GM03348 (cell line): ENCODE measurements around the gene DYTN.

ENCODE experiments used
- DNase-seq: peaks from one replicate; pipeline ENCODE4 v3.0.0; 2012; ENCODE audit warnings: low spot score

The DYTN gene

GRCh38 chr2:206698811-206699210 lies 19.4 kb downstream of the DYTN start:
- DNase-seq: no peak

DNA sequence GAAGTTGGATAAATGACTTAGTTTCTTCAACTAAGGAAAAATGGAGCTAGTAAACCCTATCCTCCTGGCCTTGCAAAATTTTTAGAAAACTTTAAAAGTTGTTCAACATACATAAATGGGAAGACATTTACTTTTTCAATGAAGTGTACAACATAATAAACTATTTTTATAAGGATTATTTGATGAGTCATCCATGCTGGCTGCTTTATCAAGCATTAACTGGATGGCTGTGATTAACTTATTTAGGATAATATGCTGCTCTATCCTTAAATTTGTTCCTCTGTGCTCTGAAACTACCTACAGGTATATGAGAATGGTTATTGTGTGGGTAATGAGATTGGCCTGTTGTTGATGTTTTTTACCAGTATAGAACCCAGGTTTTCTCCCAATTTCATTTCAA lies 21.3 kb downstream of the DYTN start:
- DNase-seq: no peak

DNA sequence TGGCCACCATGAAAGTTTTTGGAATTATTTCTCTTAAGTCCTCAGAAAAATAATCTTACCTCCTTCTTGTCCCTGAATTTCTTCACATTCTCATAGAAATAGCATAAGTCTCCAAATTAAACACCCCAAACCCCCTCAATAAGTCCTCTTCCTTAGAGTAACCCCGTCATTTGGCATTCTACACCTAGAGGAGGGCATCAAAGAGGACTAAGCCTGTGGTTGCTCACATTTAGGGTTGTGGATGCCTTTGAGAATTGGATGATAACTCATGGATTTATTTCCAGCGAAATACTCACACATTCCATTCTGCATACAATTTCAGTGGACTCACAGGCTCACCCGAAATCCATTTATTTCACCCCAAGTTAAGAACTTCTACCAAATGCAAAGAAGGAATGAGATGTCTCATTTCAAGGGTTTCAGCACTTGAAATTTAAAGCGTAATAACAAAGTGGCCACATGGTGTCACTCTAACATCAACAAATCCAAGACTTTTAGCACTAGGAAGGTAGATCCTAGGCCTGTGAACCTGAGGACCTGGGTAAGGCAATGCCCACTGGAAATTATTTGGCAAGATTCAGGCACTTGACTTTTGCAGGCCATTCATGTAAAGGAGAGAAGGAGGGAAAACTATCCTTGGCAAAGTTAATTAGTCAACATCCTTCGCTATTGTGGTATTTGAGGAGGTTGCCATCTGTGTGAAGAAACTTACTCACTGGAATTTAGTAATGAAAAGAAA lies 24.6 kb downstream of the DYTN start:
- peak; percentile 69 for DNase-seq

GRCh38 chr2:206692971-206693370 lies 25.2 kb downstream of the DYTN start:
- DNase-seq: no peak

DNA sequence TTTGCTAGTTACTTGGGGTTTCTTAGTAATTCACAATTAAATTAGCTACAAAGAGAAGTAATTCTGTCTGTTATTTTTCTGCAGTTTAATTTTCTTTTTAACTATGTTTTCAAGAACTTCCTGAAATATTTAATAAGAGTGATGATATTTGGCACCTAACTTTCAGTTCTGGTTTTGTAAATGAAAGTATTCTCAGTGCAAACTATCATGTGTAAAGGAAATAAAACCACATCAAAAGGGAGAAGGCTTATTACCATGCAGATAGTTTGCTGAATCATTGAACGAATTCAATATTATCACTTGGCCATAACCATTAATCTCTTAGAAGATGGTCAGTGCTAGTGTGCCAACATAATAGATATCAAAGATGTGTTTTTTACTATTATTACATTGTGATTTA lies 29.2 kb downstream of the DYTN start:
- DNase-seq: no peak

DNA sequence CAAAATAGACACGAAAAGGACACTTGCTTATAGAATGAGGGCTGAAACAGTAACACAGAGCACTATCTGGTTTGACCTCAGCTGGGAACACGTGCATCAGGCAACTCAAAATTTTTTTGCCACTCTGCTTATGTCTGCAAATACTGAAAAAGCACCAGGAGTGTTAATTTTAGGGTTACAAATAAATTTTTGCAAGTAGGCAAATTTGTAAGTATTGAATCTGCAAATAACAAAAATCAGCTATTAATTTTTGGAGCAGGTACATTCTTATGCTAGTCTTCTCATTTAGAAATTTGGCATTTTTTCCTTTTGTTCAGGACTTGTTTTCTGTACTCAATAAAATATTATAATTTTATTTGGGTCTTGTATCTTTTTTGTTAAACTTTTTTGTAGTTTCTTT lies 29.7 kb downstream of the DYTN start:
- no peak for DNase-seq

- no peak for DNase-seq
Measured at GRCh38 chr2:206683546-206683945, 34.6 kb downstream of the DYTN start.

- DNase-seq: no peak
Measured at GRCh38 chr2:206670531-206671319, 47.5 kb downstream of the DYTN start.

DNA sequence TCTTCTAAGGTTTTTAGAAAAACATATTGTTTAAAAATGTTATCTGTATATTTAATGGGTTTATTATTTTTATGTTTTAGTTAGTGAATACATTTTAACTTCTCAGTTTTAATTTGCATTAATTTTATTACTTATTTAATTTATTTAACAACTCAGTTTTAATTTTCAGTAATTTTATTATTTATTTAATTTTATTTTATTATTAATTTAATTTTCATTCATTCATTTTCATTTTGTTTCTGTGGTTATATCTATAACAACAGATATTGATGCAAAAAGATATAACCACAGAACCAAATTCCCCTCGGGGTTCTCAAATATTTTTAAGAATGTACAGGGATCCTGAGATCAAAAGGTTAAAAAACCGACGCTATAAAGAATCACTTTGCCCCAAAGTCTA lies 52.9 kb downstream of the DYTN start:
- DNase-seq: no peak

DNA sequence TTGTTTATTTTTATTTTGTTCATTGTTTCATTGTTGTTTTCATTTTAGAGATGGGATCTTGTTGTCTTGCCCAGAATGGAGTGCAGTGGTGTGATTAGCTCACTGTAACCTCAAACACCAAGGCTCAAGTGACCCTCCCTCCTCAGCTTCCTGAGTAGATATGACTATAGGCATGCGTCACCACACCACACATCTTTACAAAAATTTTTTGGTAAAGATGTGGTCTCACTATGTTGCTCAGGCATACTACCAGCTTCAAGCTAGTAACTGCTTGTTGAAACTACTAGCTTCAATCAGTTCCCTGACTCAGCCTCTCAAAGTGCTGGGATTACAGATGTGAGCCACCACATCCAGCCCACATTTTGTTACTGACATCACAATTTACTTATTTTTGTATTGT lies 61.1 kb downstream of the DYTN start:
- no peak for DNase-seq

GRCh38 chr2:206647985-206648384 lies 70.2 kb downstream of the DYTN start:
- no peak for DNase-seq

GRCh38 chr2:206642075-206643025 lies 75.8 kb downstream of the DYTN start, which contains the start of gene FAM237A:
Gene FAM237A (plus strand): TSS chr2:206642487. CDS start chr2:206644237, 1,750 bp downstream.
- peak; percentile 76 for DNase-seq

DNA sequence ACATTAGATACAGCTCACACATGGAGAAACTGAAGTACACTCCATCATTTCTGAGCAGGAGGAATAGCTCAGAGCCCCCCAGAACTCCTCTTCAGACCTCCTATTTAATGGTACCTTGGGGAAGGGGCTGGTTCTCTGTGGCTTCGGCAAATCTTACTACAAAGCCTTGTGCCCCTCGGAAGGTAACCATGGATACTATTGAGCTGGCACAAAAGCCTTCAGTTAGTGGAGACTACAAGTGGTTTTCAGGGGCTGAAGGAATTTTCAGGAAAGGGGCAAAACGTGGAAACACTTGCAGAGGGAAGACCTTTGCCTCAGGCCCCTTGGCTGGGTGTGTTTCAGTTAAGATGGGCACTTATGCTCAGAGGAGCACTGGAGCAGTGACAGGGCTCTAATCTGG lies 77.0 kb downstream of the DYTN start:
- DNase-seq: no peak

DNA sequence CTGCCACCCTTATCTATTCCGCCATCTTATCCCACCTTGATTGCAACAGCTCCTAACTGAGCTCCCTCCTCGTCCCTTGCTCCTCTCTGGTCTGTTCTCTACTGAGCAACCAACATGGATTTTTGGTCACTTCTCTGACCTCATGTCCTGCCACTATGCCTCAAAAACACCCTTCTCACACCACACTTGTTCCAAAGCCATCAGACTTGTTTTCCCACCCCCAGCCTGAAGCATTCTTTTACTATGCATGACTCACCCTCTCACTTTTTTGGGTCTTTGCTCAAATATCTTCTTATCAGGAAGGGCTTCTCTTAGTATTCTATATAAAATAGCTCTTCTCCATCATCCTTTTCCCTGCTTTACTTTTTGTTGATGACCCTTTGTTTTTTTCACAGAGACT lies 78.6 kb downstream of the DYTN start:
- DNase-seq: no peak

GRCh38 chr2:206635015-206635414 lies 83.2 kb downstream of the DYTN start:
- DNase-seq: no peak

DNA sequence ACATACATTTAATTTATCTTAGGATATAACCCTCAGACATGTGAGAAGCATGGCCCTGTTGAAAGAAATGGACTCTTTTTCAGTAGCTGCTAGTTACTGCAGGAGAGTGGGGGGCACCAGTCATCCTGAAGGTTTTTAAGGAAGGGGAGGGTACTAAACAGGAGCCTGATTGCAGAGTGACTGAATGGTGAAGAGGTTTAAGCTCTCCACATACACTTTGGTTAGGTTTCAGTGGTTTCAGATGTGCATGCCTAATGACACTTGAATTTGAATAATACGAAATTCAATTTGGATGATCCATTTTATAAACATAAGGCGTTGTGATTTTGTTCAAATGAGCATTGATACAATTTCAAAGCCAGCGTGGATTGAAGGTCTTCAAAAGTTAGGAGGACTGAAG lies 86.9 kb downstream of the DYTN start:
- DNase-seq: no peak

DNA sequence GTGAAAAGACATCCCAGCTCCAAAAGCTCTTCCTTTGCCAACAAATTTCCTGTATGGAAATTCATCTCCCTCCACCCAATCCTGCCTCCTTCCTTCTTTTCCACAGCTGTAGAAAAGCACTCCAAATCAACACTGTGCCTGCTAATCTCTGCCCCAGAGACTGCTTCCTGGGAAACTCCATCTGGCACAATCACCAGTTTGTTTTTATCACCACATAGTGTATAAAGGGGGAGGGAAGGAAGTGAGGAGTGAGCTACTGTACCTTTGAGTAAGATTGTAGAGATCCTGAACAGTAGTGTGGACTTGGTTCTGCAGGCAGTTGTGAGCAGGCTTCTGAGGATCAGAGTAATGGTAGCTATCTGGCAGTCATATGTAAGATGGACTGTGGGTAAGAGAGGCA lies 90.6 kb downstream of the DYTN start:
- DNase-seq: no peak

DNA sequence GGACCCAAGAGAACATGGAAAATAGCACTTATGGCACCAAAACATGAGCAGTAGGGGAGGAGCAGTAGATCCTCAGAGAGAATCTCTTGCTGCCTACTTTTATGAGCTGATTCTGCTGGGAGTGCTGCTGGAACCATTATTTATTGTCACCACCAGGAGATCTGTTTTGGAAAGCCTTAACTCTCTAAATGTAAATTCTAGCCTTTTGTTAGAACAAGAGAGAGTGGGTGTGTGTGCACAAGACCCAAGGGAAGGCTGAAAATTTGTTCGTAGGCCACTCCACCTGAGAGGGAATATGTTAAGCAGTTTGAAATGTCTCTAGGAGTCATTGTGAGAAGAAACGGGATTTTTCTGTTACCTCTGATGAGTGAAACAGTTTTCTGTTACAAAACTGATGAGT lies 92.1 kb downstream of the DYTN start:
- no peak for DNase-seq

GRCh38 chr2:206619011-206619410 lies 99.2 kb downstream of the DYTN start:
- DNase-seq: no peak

DNA sequence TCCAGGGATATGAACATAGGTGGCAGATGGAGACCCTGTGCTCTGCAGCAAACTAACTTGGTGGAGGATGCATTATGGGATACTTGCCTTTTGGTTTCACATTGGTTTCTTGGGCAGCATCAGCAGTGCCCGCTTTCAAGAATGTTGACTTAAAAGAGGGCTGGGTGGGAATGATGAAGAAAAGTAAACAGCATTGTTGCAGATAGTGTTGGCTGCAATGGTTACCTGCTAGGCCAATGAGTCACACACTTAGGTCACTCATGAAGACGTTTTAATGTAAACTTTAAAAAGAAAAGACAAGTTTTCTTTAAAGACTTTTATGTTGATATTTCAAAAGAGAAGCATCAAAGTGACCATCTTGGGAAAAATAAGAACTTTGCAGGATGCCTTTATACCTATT lies 102.0 kb downstream of the DYTN start:
- no peak for DNase-seq

DNA sequence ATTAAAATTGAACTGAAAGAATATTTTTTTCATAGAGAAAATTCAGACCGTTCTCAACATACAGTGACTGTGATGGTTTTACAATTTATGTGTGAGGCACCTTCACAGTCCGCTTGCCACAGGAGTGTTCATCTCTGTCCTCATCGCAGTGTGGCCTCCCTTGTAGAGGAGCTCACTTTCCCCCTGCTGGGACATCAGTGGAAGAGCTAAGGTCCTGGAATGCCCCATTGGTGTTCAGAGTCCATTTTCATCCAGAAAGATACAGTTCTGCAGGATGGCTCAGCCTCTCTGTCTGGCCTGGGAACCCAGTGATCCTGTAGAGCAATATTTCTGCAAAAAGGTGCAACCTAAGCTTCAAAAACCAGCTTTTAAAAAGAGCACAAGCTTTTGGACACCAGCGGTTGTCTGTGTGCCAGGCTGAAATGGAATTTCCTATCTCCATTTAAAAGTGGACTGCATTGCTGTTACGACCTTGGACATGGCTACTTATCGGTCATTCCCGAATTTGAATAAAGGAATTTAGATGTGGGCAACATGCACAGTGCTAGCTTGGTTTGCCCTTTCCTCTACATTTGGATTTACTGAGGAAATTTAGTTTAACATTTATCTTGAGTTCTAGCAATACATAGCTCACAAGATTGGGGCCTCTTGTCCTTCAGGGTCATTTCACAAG lies 102.6 kb downstream of the DYTN start:
- no peak for DNase-seq

DNA sequence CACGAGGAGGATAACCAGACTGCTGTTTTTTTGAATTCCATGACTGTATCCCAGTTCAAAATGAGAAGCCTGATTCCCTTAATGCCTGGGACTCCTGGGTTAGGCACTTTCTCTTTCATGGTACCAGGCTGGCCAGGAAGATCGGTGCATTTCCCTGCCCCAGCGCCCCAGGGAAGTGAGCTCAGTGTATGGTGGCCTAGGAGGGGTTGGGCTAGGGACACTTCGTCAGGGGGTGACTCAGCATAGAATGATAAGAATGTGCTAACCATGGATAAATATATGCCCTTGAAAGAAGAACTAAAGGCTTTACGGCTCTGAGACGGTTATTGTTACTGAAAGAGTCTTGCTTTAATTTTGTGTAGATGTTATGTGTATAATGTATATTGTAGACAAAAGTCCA lies 103.4 kb downstream of the DYTN start:
- no peak for DNase-seq
